Activated T-cell treated with anti-CD3 and anti-CD28 coated beads, Interleukin-2, amount 50 U/mL, for 72 hours (primary cell): ENCODE results near the gene ZNF154. TPM values are rescaled to one million over a fixed set of nuclear protein-coding genes. Genes with fewer than 3 reads are reported as not detected.
A peak's percentile ranks its signal among the peaks of the same experiment; 100 is the strongest.

ENCODE experiments used
- ATAC-seq, 2 donors: fragments of 150-1000 bp; cut with Tn5 transposase; replicated peaks in 1 of 2; 2 replicates each; pipeline ENCODE4 v1.10.0; 2021; ENCODE audit warnings: moderate library complexity in 2 of 2, mild to moderate bottlenecking in 1 of 2
- DNase-seq, 2 donors: peaks; one replicate each; pipeline ENCODE4 v3.0.0; 2021 to 2022; ENCODE audit warnings: mixed read lengths in 1 of 2
- H3K27ac Mint-ChIP-seq: one replicate; pipeline ENCODE4 v1.8.0; 2022; ENCODE audit warnings: mild to moderate bottlenecking, moderate library complexity, mixed read lengths
- H3K27me3 Mint-ChIP-seq: one replicate; pipeline ENCODE4 v1.8.0; 2022; ENCODE audit warnings: low read depth, mixed read lengths
- H3K36me3 Mint-ChIP-seq, 2 donors: one replicate each; pipeline ENCODE4 v1.8.0; 2022; ENCODE audit warnings: mixed read lengths in 2 of 2, mild to moderate bottlenecking in 1 of 2; ENCODE audit not compliant: insufficient read depth in 2 of 2
- H3K4me1 Mint-ChIP-seq: one replicate; pipeline ENCODE4 v1.8.0; 2022; ENCODE audit warnings: low read depth, mixed read lengths
- H3K4me3 Mint-ChIP-seq, 2 donors: one replicate each; pipeline ENCODE4 v1.8.0; 2022; ENCODE audit warnings: mild to moderate bottlenecking in 2 of 2, mixed read lengths in 2 of 2, moderate library complexity in 2 of 2
- H3K9me3 Mint-ChIP-seq, 2 donors: one replicate each; pipeline ENCODE4 v1.8.0; 2022; ENCODE audit warnings: mixed read lengths in 2 of 2
- total RNA-seq, 2 donors: library from RNA; stranded (reverse); gene quantifications; one replicate each; pipeline ENCODE4 v1.2.3, GENCODE V29; 2022

ZNF154 gene
- total RNA-seq, 2 donors from 2014 or later = 4.3 to 5.3 TPM

DNA sequence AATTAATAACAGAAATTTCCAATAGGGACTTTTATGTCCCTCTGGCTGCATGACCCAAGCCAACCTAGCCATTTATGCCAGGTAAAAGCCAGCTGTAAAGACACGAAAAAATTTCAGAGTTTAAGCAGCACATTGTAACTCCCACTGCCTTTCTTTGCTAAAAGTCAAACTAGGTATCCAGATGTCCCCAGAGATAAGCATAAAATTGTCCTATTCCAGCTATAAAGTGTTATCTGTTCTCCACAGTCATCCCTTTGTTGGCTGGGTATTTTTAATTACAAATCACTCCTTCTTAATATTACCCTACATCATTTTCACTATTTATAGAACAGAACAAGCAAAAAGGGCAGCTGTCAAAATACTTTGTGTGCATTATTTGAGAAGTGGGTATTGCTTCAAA, 3.2 kb upstream of the ZNF154 start:
- Mint-ChIP-seq H3K4me3 (no peak overlapping the region), H3K9me3 (peaks cover 21% of the 10 kb centered on the region in 2 donors), H3K27me3 (no peaks in the 10 kb centered on the region), H3K27ac (no peak overlapping the region), H3K36me3 (peaks cover 36 to 54% of the 10 kb centered on the region in 2 donors), H3K4me1 (peaks cover 22% of the 10 kb centered on the region)
- ATAC-seq = no peak
- DNase-seq = no peak

DNA sequence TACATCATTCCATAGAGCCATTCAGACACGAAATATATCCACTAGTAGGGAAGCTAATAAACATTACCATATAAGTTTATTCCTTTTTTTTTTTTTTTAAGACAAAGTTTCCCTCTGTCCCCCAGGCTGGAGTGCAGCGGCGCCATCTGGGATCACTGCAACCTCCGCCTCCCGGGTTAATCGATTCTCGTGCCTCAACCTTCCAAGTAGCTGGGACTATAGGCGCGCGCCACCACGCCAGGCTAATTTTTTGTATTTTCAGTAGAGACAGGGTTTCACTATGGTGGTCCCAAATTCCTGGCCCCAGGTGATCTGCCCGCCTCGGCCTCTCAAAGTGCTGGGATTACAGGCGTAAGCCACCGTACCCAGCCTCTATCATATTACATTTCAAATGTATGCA, 612 bp upstream of the ZNF154 start:
- H3K4me3 Mint-ChIP-seq = peak overlapping the region; percentile 87 to 91
- H3K9me3 Mint-ChIP-seq = peaks cover 20 to 27% of the 10 kb centered on the region in 2 donors
- no peaks in the 10 kb centered on the region for H3K27me3 Mint-ChIP-seq
- peaks cover 43 to 57% of the 10 kb centered on the region in 2 donors for H3K36me3 Mint-ChIP-seq
- H3K4me1 Mint-ChIP-seq = peaks cover 24% of the 10 kb centered on the region
- no peak for ATAC-seq
- H3K27ac Mint-ChIP-seq = peak overlapping the region; percentile 68
- DNase-seq = no peak

GRCh38 chr19:57706346-57706745, 2.7 kb downstream of the ZNF154 start:
- peaks cover 24% of the 10 kb centered on the region for H3K4me1 Mint-ChIP-seq
- no peak overlapping the region for H3K27ac Mint-ChIP-seq
- no peaks in the 10 kb centered on the region for H3K27me3 Mint-ChIP-seq
- DNase-seq = no peak
- ATAC-seq = no peak
- peaks cover 63 to 73% of the 10 kb centered on the region in 2 donors for H3K36me3 Mint-ChIP-seq
- peaks cover 30 to 43% of the 10 kb centered on the region in 2 donors for H3K9me3 Mint-ChIP-seq
- H3K4me3 Mint-ChIP-seq = no peak overlapping the region

- H3K9me3 Mint-ChIP-seq = peaks cover 26 to 44% of the 10 kb centered on the region in 2 donors
- H3K36me3 Mint-ChIP-seq = peaks cover 62 to 76% of the 10 kb centered on the region in 2 donors
- H3K27ac Mint-ChIP-seq = no peak overlapping the region
- H3K27me3 Mint-ChIP-seq = no peaks in the 10 kb centered on the region
- DNase-seq (no peak), ATAC-seq (no peak)
- H3K4me3 Mint-ChIP-seq = no peak overlapping the region
- H3K4me1 Mint-ChIP-seq = no peaks in the 10 kb centered on the region
Measured at GRCh38 chr19:57701625-57702024, 7.4 kb downstream of the ZNF154 start.

DNA sequence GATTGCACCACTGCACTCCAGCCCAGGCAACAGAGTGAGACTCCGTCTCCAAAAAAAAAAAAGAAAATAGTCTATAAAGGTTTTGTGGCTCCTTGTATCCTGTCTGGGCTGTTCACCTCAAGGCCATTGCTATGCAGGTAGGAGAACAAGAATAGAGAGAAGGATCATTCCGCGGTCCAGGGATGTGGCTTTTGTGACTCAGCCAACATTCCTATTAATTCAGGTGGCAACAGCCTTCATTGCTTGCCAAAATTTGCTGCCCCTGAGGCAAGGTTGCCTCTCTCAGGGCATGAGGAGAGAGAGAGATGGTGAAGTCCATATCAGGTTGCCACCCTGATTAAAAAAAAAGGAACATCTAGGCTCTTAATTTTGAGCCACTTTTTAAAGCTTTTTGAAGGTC, 19.3 kb downstream of the ZNF154 start:
- no peak for ATAC-seq
- Mint-ChIP-seq H3K27me3 (no peaks in the 10 kb centered on the region), H3K4me1 (peaks cover 3% of the 10 kb centered on the region), H3K9me3 (peaks cover 27 to 38% of the 10 kb centered on the region in 2 donors), H3K27ac (no peak overlapping the region), H3K36me3 (peaks cover 64 to 77% of the 10 kb centered on the region in 2 donors), H3K4me3 (no peak overlapping the region)
- no peak for DNase-seq

DNA sequence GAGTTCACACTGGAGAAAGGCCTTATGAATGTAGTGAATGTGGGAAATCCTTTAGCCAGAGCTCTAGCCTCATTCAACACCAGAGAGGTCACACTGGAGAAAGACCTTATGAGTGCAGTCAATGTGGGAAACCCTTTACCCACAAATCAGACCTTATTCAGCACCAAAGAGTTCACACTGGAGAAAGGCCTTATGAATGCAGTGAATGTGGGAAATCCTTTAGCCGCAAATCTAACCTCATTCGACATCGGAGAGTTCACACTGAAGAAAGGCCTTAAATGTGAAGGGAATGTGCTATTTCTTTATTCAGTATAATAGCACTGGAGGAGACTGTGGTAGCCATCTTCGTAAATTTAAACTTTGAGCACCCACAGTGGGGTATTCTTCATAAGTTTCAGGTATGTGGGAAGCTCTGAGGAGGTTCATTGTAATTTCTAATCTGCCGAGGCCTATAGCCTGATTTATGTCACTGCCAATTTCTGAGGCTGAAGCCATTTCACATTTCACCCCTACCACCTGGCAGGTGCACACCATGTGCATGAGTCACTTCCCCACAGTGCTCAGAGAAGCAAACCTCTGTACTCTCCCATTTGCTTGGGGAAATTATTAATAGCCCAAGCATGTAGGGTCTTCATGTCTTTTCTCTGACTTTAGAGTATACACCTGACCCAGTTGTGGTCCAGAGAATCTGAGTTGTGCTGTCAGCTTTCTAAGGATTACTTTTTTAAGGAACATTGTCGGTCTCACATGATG, 20.8 kb downstream of the ZNF154 start:
- no peak for DNase-seq
- ATAC-seq = no peak
- H3K27me3 Mint-ChIP-seq = no peaks in the 10 kb centered on the region
- H3K36me3 Mint-ChIP-seq = peaks cover 72 to 83% of the 10 kb centered on the region in 2 donors
- no peak overlapping the region for H3K27ac Mint-ChIP-seq
- H3K4me3 Mint-ChIP-seq = no peak overlapping the region
- H3K4me1 Mint-ChIP-seq = peaks cover 18% of the 10 kb centered on the region
- H3K9me3 Mint-ChIP-seq = peaks cover 32 to 42% of the 10 kb centered on the region in 2 donors

DNA sequence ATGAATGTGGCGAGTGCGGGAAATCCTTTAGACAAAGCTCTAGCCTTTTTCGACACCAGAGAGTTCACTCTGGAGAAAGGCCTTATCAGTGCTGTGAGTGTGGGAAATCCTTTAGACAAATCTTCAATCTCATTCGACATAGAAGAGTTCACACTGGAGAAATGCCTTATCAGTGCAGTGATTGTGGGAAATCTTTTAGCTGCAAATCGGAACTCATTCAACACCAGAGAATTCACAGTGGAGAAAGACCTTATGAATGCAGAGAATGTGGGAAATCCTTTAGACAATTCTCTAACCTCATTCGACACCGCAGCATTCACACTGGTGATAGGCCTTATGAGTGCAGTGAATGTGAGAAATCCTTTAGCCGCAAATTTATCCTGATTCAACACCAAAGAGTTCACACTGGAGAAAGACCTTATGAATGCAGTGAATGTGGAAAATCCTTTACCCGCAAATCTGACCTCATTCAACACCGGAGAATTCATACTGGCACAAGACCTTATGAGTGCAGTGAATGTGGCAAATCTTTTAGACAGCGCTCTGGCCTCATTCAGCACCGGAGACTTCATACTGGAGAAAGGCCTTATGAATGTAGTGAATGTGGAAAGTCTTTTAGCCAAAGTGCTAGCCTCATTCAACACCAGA, 21.5 kb downstream of the ZNF154 start:
- Mint-ChIP-seq H3K27ac (no peak overlapping the region), H3K27me3 (no peaks in the 10 kb centered on the region), H3K36me3 (peaks cover 74 to 85% of the 10 kb centered on the region in 2 donors), H3K4me3 (no peak overlapping the region), H3K4me1 (peaks cover 25% of the 10 kb centered on the region), H3K9me3 (peaks cover 37 to 49% of the 10 kb centered on the region in 2 donors)
- no peak for DNase-seq
- no peak for ATAC-seq

- no peak for ATAC-seq
- Mint-ChIP-seq H3K4me1 (peaks cover 33% of the 10 kb centered on the region), H3K27ac (no peak overlapping the region), H3K27me3 (no peaks in the 10 kb centered on the region), H3K36me3 (peaks cover 80 to 89% of the 10 kb centered on the region in 2 donors), H3K4me3 (no peak overlapping the region), H3K9me3 (peaks cover 42 to 52% of the 10 kb centered on the region in 2 donors)
- DNase-seq = no peak
Measured at GRCh38 chr19:57686727-57687126, 22.3 kb downstream of the ZNF154 start.

GRCh38 chr19:57682226-57682766, 26.7 kb downstream of the ZNF154 start:
- peaks cover 36% of the 10 kb centered on the region for H3K4me1 Mint-ChIP-seq
- peak overlapping the region; percentile 36 for H3K27ac Mint-ChIP-seq
- DNase-seq = no peak
- H3K36me3 Mint-ChIP-seq = peaks cover 57 to 63% of the 10 kb centered on the region in 2 donors
- H3K4me3 Mint-ChIP-seq = peak overlapping the region; percentile 93 to 94
- no peaks in the 10 kb centered on the region for H3K27me3 Mint-ChIP-seq
- no peak for ATAC-seq
- peaks cover 45 to 51% of the 10 kb centered on the region in 2 donors for H3K9me3 Mint-ChIP-seq

- H3K9me3 Mint-ChIP-seq = peaks cover 12 to 14% of the 10 kb centered on the region in 2 donors
- no peaks in the 10 kb centered on the region for H3K27me3 Mint-ChIP-seq
- no peak for DNase-seq
- H3K4me1 Mint-ChIP-seq = no peaks in the 10 kb centered on the region
- H3K27ac Mint-ChIP-seq = no peak overlapping the region
- no peak overlapping the region for H3K4me3 Mint-ChIP-seq
- H3K36me3 Mint-ChIP-seq = peaks cover 2 to 4% of the 10 kb centered on the region in 2 donors
- ATAC-seq = no peak
Measured at GRCh38 chr19:57675881-57676280, 33.1 kb downstream of the ZNF154 start.

DNA sequence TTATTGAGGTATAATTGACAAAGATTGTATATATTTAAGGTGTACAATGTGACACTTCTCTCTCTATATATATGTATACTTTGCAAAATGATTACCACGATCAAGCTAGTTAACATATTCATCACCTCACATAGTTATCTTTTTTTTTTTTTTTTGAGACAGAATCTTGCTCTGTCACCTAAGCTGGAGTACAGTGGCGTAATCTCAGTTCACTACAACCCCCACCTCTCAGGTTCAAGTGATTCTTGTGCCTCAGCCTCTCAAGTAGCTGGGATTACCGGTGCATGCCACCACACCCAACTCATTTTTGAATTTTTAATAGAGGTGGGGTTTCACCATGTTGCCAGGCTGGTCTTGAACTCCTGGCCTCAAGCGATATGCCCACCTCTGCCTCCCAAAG, 36.5 kb downstream of the ZNF154 start:
- H3K27ac Mint-ChIP-seq = no peak overlapping the region
- no peak for ATAC-seq
- no peak for DNase-seq
- peaks cover 0 to 2% of the 10 kb centered on the region in 2 donors for H3K36me3 Mint-ChIP-seq
- peaks cover 4% of the 10 kb centered on the region for H3K27me3 Mint-ChIP-seq
- H3K4me3 Mint-ChIP-seq = no peak overlapping the region
- H3K9me3 Mint-ChIP-seq = peaks cover 6 to 8% of the 10 kb centered on the region in 2 donors
- H3K4me1 Mint-ChIP-seq = no peaks in the 10 kb centered on the region

GRCh38 chr19:57671124-57671895, 37.7 kb downstream of the ZNF154 start:
- DNase-seq (no peak), ATAC-seq (no peak)
- Mint-ChIP-seq H3K4me3 (no peak overlapping the region), H3K27me3 (peaks cover 9% of the 10 kb centered on the region), H3K27ac (no peak overlapping the region), H3K4me1 (no peaks in the 10 kb centered on the region), H3K9me3 (peaks cover 2 to 10% of the 10 kb centered on the region in 2 donors), H3K36me3 (peaks cover 0 to 2% of the 10 kb centered on the region in 2 donors)

GRCh38 chr19:57668635-57669034, 40.4 kb downstream of the ZNF154 start, which contains the start of gene ZSCAN4:
Gene ZSCAN4, plus strand, starts transcription at chr19:57668935. Its CDS starts 7,211 bp downstream, at chr19:57676146.
- Mint-ChIP-seq H3K9me3 (peaks cover 1 to 8% of the 10 kb centered on the region in 2 donors), H3K4me1 (peaks cover 10% of the 10 kb centered on the region), H3K27me3 (peaks cover 22% of the 10 kb centered on the region), H3K36me3 (peaks cover 2% of the 10 kb centered on the region in 2 donors), H3K4me3 (no peak within 1 kb of the TSS), H3K27ac (no peak within 1 kb of the TSS)
- no peak for DNase-seq
- no peak for ATAC-seq
